Colonic mucosa (tissue), 4 donors: ENCODE measurements around the gene PKM. TPM values are rescaled to one million over a fixed set of nuclear protein-coding genes. Genes with fewer than 3 reads are reported as not detected.

Experiments
- DNase-seq: peaks from one replicate; pipeline ENCODE4 v3.0.0-alpha.2; 2020
- H3K27ac ChIP-seq: fragments of 200-600 bp; one replicate; pipeline ENCODE4 v1.8.0; 2021
- H3K27me3 ChIP-seq: fragments of 200-600 bp; one replicate; pipeline ENCODE4 v1.8.0; 2021
- H3K36me3 ChIP-seq: fragments of 200-600 bp; one replicate; pipeline ENCODE4 v1.8.0; 2021
- H3K4me1 ChIP-seq: fragments of 200-600 bp; one replicate; pipeline ENCODE4 v1.8.0; 2021; ENCODE audit warnings: mild to moderate bottlenecking
- H3K4me3 ChIP-seq: fragments of 200-600 bp; one replicate; pipeline ENCODE4 v1.8.0; 2021
- H3K9ac ChIP-seq, 2 donors: one replicate each; pipeline ENCODE4 v1.7.0; 2013; ENCODE audit warnings: control low read depth in 2 of 2, low read depth in 2 of 2, low read length in 2 of 2
- H3K9me3 ChIP-seq: fragments of 200-600 bp; one replicate; pipeline ENCODE4 v1.8.0; 2021
- CTCF ChIP-seq: fragments of 200-600 bp; IDR thresholded peaks from one replicate; pipeline ENCODE4 v1.8.0; 2022; ENCODE audit warnings: antibody characterized with exemption, mild to moderate bottlenecking
- intact Hi-C: fragments of 100-400 bp; cut with DNase I; formaldehyde crosslinking; loops from one replicate; pipeline ENCODE4 v1.14.1; 2022
- total RNA-seq, 2 donors: library from RNA; stranded (reverse); fragmentation: NEBNext Ultra II Directional in 1 of 2; extraction: Animal tissue kit (Norgen Biotek cat#: 25700) in 1 of 2; gene quantifications; one replicate each; pipeline ENCODE4 v1.2.1, GENCODE V29; 2021
- donor health status: healthy.
- donor health status: DM: no; HTN: no; CAD: no.
- donor health status: DM: no; HTN: no; CAD: no.

Gene PKM
- total RNA-seq, 2 donors from 2014 or later, result 769 to 946 TPM

GRCh38 chr15:72217216-72217615, 13.8 kb downstream of the PKM start:
- no peak overlapping the region for H3K27ac ChIP-seq
- H3K9ac ChIP-seq, result no peak overlapping the region
- peaks cover 32% of the 10 kb centered on the region for H3K36me3 ChIP-seq
- H3K27me3 ChIP-seq, result no peaks in the 10 kb centered on the region
- intact Hi-C loops, result no loop called here
- H3K4me1 ChIP-seq, result peaks cover 2% of the 10 kb centered on the region
- no peak for DNase-seq
- H3K9me3 ChIP-seq, result no peaks in the 10 kb centered on the region
- TF ChIP-seq CTCF, result no peak
- no peak overlapping the region for H3K4me3 ChIP-seq

DNA sequence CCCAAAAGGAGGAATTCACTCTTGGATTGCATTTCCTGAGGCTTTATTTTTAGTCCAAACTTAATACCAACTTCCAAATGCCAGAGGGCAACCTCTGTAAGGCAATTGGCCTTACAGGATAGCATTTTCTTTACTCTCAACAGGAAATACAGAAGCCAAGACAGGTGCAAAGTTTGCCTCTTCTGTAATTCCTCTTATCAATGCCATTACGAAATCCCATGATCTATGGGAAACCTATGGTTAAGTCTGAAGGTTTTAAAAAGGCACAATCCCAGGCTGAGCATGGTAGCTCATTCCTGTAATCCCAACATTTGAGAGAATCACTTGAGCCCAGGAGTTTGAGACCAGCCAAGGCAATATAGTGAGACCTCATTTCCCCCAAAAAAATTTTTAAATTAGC, 14.9 kb downstream of the PKM start:
- Histone ChIP-seq H3K9me3 (no peaks in the 10 kb centered on the region), H3K27ac (no peak overlapping the region), H3K27me3 (no peaks in the 10 kb centered on the region), H3K4me3 (no peak overlapping the region), H3K36me3 (peaks cover 37% of the 10 kb centered on the region), H3K9ac (no peak overlapping the region), H3K4me1 (no peaks in the 10 kb centered on the region)
- intact Hi-C loops, result no loop called here
- DNase-seq, result no peak
- no peak for TF ChIP-seq CTCF

DNA sequence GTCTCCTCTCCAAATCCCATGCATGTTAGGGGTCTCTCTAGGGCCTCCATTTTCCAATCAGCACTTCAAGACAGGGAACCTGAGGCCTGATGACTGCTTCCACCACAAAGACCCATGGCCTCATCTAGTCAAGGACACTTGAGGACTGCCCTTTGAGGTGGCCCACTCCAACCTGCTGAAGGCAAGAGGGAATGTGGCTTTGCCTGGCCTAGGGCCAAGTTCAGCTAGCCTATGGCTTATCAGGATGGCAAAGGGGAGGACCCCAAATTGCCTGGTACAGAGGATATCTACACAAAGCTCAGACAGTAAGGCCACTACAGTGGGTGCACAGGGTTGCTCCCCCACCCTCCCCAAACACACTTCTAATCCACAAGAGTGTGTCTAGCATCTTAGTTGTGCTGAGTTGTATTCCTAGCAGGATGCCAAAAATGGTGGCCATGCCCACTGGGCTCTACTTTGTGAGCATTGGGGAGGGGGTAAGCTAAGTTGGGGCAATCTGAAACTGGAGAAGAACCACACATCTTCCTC, 23.4 kb downstream of the PKM start:
- no peaks in the 10 kb centered on the region for H3K4me1 ChIP-seq
- no peak overlapping the region for H3K27ac ChIP-seq
- H3K9ac ChIP-seq, result no peak overlapping the region
- H3K9me3 ChIP-seq, result no peaks in the 10 kb centered on the region
- no peaks in the 10 kb centered on the region for H3K27me3 ChIP-seq
- peaks cover 78% of the 10 kb centered on the region for H3K36me3 ChIP-seq
- intact Hi-C loops, result no loop called here
- H3K4me3 ChIP-seq, result no peak overlapping the region
- no peak for TF ChIP-seq CTCF
- no peak for DNase-seq

- intact Hi-C loops, result no loop called here
- Histone ChIP-seq H3K4me1 (no peaks in the 10 kb centered on the region), H3K9me3 (no peaks in the 10 kb centered on the region), H3K4me3 (no peak overlapping the region), H3K27ac (no peak overlapping the region), H3K9ac (no peak overlapping the region), H3K27me3 (no peaks in the 10 kb centered on the region), H3K36me3 (peaks cover 88% of the 10 kb centered on the region)
- no peak for TF ChIP-seq CTCF
- no peak for DNase-seq
These were observed 24.4 kb downstream of the PKM start for GRCh38 chr15:72206677-72207000.

GRCh38 chr15:72205896-72206676, 24.9 kb downstream of the PKM start:
- Histone ChIP-seq H3K4me1 (no peaks in the 10 kb centered on the region), H3K27me3 (no peaks in the 10 kb centered on the region), H3K36me3 (peaks cover 89% of the 10 kb centered on the region), H3K9ac (no peak overlapping the region), H3K4me3 (no peak overlapping the region), H3K9me3 (no peaks in the 10 kb centered on the region), H3K27ac (no peak overlapping the region)
- no peak for TF ChIP-seq CTCF
- no peak for DNase-seq
- intact Hi-C loops, result no loop called here
